SU-DHL-6 (cell line): Measurements from ENCODE around the gene PTPRE.

Experiments used
- H2AFZ ChIP-seq: fragments of 200-600 bp; sonication (generic); 2 replicates; pipeline ENCODE4 v1.6.1; 2014; ENCODE audit warnings: low read depth, mild to moderate bottlenecking, moderate library complexity, mixed read lengths, antibody characterized with exemption, low read length; ENCODE audit not compliant: severe bottlenecking
- H3F3A ChIP-seq: fragments of 200-600 bp; shearing (Covaris generic); 2 replicates; pipeline ENCODE4 v1.6.0; 2016; ENCODE audit warnings: antibody characterized with exemption, mild to moderate bottlenecking; ENCODE audit not compliant: insufficient read depth
- H3K27ac ChIP-seq: fragments of 200-600 bp; sonication (generic); 2 replicates; pipeline ENCODE4 v1.5.1; 2016; ENCODE audit warnings: low read depth, mild to moderate bottlenecking, low read length, moderate library complexity, mixed read lengths
- H3K27me3 ChIP-seq: fragments of 200-600 bp; sonication (generic), shearing (Covaris generic); 2 replicates; pipeline ENCODE4 v1.6.0; 2014; ENCODE audit warnings: mild to moderate bottlenecking, low read length
- H3K36me3 ChIP-seq: fragments of 200-600 bp; sonication (generic); 2 replicates; pipeline ENCODE4 v1.6.1; 2014; ENCODE audit warnings: mild to moderate bottlenecking, low read length, mixed read lengths
- H3K4me2 ChIP-seq: fragments of 300-600, 200-600 bp; shearing (Covaris generic), sonication (generic); 2 replicates; pipeline ENCODE4 v1.6.0; 2014; ENCODE audit warnings: low read length, low read depth, mild to moderate bottlenecking; ENCODE audit not compliant: poor library complexity, severe bottlenecking
- H3K4me3 ChIP-seq: fragments of 200-600 bp; sonication (generic); 2 replicates; pipeline ENCODE4 v1.5.1; 2014; ENCODE audit warnings: antibody characterized with exemption, low read length, mild to moderate bottlenecking, mixed read lengths; ENCODE audit not compliant: insufficient read depth, poor library complexity, severe bottlenecking
- H3K79me2 ChIP-seq: fragments of 200-600 bp; sonication (generic); 2 replicates; pipeline ENCODE4 v1.6.1; 2014; ENCODE audit warnings: mild to moderate bottlenecking, low read length, moderate library complexity; ENCODE audit not compliant: insufficient read depth
- H3K9ac ChIP-seq: fragments of 200-600 bp; sonication (generic); 2 replicates; pipeline ENCODE4 v1.7.0; 2014; ENCODE audit warnings: mild to moderate bottlenecking, low read length
- H3K9me2 ChIP-seq: fragments of 200-600 bp; sonication (generic); replicated peaks from 2 replicates; pipeline ENCODE4 v1.6.1; 2014; ENCODE audit warnings: low read length; ENCODE audit not compliant: insufficient read depth
- H3K9me3 ChIP-seq: fragments of 200-600 bp; sonication (generic); 2 replicates; pipeline ENCODE4 v1.6.1; 2014; ENCODE audit warnings: low read length, mixed read lengths; ENCODE audit not compliant: insufficient read depth
- H4K20me1 ChIP-seq: fragments of 200-600 bp; sonication (generic); 2 replicates; pipeline ENCODE4 v1.6.1; 2014; ENCODE audit warnings: low read depth, mild to moderate bottlenecking, antibody characterized with exemption, low read length, moderate library complexity, mixed read lengths
- EZH2phosphoT487 ChIP-seq: fragments of 200-600 bp; sonication (generic), shearing (Covaris generic); conservative IDR thresholded peaks from 2 replicates; pipeline ENCODE4 v1.6.1; 2018; ENCODE audit warnings: mild to moderate bottlenecking, antibody characterized with exemption, low read length, moderate library complexity, mixed read lengths
- TF ChIP-seq, protein P1 (sequence below): fragments of 200-600 bp; sonication (generic); IDR thresholded peaks from one replicate; pipeline ENCODE4 v1.5.1; 2017; ENCODE audit warnings: antibody characterized with exemption, mild to moderate bottlenecking, low read length, moderate library complexity; ENCODE audit not compliant: insufficient read depth, poor library complexity, severe bottlenecking

PTPRE gene

DNA sequence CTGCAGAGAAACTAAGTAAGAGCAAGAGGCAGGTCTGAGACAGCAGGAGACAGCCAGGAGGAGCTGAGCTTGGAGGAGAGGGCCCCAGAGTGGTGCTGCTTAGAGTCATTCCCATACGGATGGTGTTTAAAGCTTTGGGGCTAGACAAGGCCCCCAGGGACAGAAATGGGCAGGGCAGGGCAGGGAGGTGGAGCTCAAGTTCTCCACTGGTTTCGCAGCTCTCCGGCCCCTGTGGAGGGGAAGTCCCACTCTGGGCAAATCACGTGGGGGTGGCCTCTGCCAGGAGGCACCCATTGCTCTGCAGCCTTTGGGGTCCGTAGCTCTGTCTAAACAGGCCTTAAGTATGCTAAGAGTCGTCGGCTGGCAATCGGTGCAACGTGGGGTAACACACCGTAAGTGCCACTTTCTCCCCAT is 1.0 kb upstream of the PTPRE start:
- no peaks in the 10 kb centered on the region for H3K27me3 ChIP-seq
- no peak overlapping the region for H3K9ac ChIP-seq
- H3K36me3 ChIP-seq: no peaks in the 10 kb centered on the region
- no peaks in the 10 kb centered on the region for H3K79me2 ChIP-seq
- no peak overlapping the region for H3K4me2 ChIP-seq
- H4K20me1 ChIP-seq: no peaks in the 10 kb centered on the region
- H3K27ac ChIP-seq: no peak overlapping the region
- no peak overlapping the region for H3K4me3 ChIP-seq
- TF ChIP-seq, protein P1, sequence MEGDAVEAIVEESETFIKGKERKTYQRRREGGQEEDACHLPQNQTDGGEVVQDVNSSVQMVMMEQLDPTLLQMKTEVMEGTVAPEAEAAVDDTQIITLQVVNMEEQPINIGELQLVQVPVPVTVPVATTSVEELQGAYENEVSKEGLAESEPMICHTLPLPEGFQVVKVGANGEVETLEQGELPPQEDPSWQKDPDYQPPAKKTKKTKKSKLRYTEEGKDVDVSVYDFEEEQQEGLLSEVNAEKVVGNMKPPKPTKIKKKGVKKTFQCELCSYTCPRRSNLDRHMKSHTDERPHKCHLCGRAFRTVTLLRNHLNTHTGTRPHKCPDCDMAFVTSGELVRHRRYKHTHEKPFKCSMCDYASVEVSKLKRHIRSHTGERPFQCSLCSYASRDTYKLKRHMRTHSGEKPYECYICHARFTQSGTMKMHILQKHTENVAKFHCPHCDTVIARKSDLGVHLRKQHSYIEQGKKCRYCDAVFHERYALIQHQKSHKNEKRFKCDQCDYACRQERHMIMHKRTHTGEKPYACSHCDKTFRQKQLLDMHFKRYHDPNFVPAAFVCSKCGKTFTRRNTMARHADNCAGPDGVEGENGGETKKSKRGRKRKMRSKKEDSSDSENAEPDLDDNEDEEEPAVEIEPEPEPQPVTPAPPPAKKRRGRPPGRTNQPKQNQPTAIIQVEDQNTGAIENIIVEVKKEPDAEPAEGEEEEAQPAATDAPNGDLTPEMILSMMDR: no peak
- no peak for TF ChIP-seq EZH2phosphoT487
- H3K9me3 ChIP-seq: no peaks in the 10 kb centered on the region
- H3K9me2 ChIP-seq: no peaks in the 10 kb centered on the region
- H2AFZ ChIP-seq: no peak overlapping the region
- no peaks in the 10 kb centered on the region for H3F3A ChIP-seq

DNA sequence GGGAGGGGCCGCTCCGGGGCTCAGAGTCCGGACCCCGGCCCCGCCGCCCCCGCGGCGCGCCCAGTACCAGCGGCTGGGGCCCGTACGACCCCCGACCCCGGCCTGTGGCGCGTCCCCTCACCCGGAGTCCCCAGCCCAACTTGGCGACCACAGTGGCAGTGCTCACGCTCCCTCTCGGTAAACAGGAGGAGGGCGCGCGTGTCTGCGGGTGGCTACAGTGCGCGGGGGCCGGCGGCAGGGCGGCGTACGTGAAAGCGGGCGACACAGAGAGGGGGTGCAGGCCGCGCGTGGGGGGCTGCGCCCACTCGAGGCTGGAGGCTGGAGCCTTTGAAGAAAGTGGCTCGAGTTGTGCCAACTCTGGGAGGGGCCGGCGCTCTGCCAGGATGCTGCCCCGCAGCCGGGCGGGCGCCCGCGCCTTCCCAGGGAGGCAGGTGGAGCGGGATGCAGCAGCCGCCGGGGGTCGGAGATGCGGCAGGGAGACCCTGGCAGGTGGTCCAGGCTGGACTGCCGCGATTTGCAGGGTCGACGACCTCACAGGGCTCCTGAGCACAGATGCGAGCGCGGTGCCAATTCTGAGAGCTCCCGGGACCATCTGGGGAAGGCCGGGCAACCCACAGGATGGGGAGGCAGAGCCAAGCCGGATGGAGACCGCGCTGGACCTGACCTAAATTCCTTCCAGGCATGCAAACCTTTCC is 655 bp downstream of the PTPRE start:
- no peak overlapping the region for H3K9ac ChIP-seq
- no peak overlapping the region for H3K4me2 ChIP-seq
- H3K27ac ChIP-seq: no peak overlapping the region

DNA sequence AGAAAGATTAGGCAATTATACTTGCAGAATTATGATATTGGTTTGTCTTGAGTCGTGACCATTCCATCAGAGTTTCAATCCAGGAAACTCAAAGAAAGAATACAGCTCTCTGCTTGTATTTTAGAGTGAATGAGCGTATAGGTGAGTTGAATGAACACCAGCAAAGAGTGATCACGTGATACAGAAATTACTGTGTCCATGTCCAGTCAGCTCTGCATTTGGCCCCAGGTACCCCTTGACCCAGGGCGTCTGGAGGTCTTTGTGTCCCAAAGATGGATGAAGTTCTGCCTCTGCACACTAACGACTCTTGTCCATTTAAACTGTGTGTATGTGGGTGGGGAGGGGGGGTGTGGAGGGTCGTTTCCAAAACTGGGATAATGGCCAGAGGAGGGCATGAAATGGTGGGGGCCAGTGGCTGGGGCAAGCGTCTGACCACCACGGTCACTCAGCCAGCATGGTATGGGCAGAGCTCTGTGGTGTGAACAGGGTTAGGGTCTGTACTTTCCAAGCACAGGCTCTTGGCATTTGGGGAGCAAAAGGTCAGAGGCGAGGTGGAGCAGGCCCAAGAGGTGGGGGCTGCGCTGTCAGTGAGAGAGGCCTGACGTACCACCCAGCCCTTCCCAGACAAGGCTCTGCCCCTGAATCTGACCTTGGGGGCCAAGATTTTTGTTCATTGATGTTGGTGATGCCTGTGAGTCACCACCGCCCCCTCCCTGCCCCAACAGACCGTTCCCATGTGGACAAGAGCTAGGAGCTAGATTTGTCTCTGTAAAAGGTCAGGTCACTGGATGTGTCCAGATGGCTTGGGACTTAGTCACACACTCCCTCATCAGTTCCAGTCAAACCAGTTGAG is 1.4 kb downstream of the PTPRE start:
- no peak for TF ChIP-seq EZH2phosphoT487
- TF ChIP-seq, protein P1: no peak
- no peak overlapping the region for H2AFZ ChIP-seq
- H3K36me3 ChIP-seq: no peaks in the 10 kb centered on the region
- no peaks in the 10 kb centered on the region for H3K9me3 ChIP-seq
- H3K9ac ChIP-seq: no peak overlapping the region
- no peak overlapping the region for H3K4me3 ChIP-seq
- H3K4me2 ChIP-seq: no peak overlapping the region
- H3F3A ChIP-seq: no peaks in the 10 kb centered on the region
- no peaks in the 10 kb centered on the region for H3K27me3 ChIP-seq
- no peaks in the 10 kb centered on the region for H3K79me2 ChIP-seq
- H3K9me2 ChIP-seq: no peaks in the 10 kb centered on the region
- no peaks in the 10 kb centered on the region for H4K20me1 ChIP-seq
- no peak overlapping the region for H3K27ac ChIP-seq

More for the DNA sequence above, 655 bp downstream of the PTPRE start:
- Histone ChIP-seq H3K27me3 (no peaks in the 10 kb centered on the region), H3K9me2 (no peaks in the 10 kb centered on the region), H3K36me3 (no peaks in the 10 kb centered on the region), H4K20me1 (no peaks in the 10 kb centered on the region), H3K4me3 (no peak overlapping the region), H3F3A (no peaks in the 10 kb centered on the region), H3K9me3 (no peaks in the 10 kb centered on the region), H3K79me2 (no peaks in the 10 kb centered on the region), H2AFZ (no peak overlapping the region)
- TF ChIP-seq, protein P1: no peak
- no peak for TF ChIP-seq EZH2phosphoT487
